Ishikawa (cell line): ENCODE measurements around the gene CHD8.

Experiments used
- CEBPB ChIP-seq: IDR thresholded peaks from 2 replicates; pipeline ENCODE4 v1.6.1; 2012
- CREB1 ChIP-seq: IDR thresholded peaks from 2 replicates; pipeline ENCODE4 v1.6.1; 2012; ENCODE audit warnings: low read depth
- EGR1 ChIP-seq: IDR thresholded peaks from 2 replicates; pipeline ENCODE4 v1.6.1; 2012
- EP300 ChIP-seq: IDR thresholded peaks from 2 replicates; pipeline ENCODE4 v1.6.1; 2012; ENCODE audit warnings: borderline replicate concordance
- FOXM1 ChIP-seq: IDR thresholded peaks from 2 replicates; pipeline ENCODE4 v1.6.1; 2012; ENCODE audit warnings: low read depth, borderline replicate concordance
- NFIC ChIP-seq: IDR thresholded peaks from 2 replicates; pipeline ENCODE4 v1.6.1; 2012
- RAD21 ChIP-seq: IDR thresholded peaks from 2 replicates; pipeline ENCODE4 v1.6.1; 2012; ENCODE audit warnings: low read depth
- REST ChIP-seq: IDR thresholded peaks from 2 replicates; pipeline ENCODE4 v1.6.1; 2012; ENCODE audit warnings: low read depth, mild to moderate bottlenecking
- TAF1 ChIP-seq: IDR thresholded peaks from 2 replicates; pipeline ENCODE4 v1.6.1; 2012; ENCODE audit warnings: low read depth, mild to moderate bottlenecking
- TCF12 ChIP-seq: IDR thresholded peaks from 2 replicates; pipeline ENCODE4 v1.6.1; 2012; ENCODE audit warnings: low read depth
- TEAD4 ChIP-seq: IDR thresholded peaks from 2 replicates; pipeline ENCODE4 v1.6.1; 2012
- USF1 ChIP-seq: IDR thresholded peaks from 2 replicates; pipeline ENCODE4 v1.6.1; 2012
- YY1 ChIP-seq: IDR thresholded peaks from 2 replicates; pipeline ENCODE4 v1.6.1; 2012; ENCODE audit warnings: low read depth
- ZBTB7A ChIP-seq: IDR thresholded peaks from 2 replicates; pipeline ENCODE4 v1.6.1; 2012; ENCODE audit warnings: low read depth
- TF ChIP-seq, protein P1 (sequence below): IDR thresholded peaks from 2 replicates; pipeline ENCODE4 v1.6.1; 2012

CHD8 gene

DNA sequence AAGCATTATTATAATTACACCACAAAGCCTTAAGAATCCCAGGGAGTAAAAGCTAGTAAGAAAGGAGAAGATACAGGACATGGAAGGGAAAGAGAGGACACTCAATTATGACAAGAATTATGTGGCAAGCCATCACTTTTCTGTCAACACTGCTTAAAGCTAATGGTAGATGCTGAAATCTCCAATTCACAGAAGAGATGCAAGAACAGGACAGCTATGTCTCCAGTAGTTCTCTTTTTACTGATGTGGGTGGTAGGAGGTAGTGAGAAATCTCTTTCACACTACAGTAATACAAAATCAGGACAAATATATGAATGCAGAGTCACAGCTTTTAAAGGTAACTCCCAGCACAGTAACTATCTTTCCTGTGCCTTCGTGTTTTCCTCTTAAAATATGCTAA, 29.2 kb downstream of the CHD8 start:
- TF ChIP-seq, protein P1, sequence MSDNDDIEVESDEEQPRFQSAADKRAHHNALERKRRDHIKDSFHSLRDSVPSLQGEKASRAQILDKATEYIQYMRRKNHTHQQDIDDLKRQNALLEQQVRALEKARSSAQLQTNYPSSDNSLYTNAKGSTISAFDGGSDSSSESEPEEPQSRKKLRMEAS, result no peak
- TF ChIP-seq CEBPB (no peak), USF1 (no peak), FOXM1 (no peak), ZBTB7A (no peak), EP300 (no peak), EGR1 (no peak), NFIC (no peak), TEAD4 (no peak), TCF12 (no peak), RAD21 (no peak), CREB1 (no peak), TAF1 (no peak), YY1 (no peak), REST (no peak)

- TF ChIP-seq USF1 (no peak), EP300 (no peak), ZBTB7A (no peak)
Measured at GRCh38 chr14:21419528-21419927, 36.4 kb downstream of the CHD8 start.

- TF ChIP-seq TAF1 (no peak), RAD21 (no peak), USF1 (no peak), NFIC (no peak), CREB1 (no peak), TEAD4 (no peak), CEBPB (no peak), REST (no peak)
Measured at GRCh38 chr14:21415329-21415728, 40.6 kb downstream of the CHD8 start.

DNA sequence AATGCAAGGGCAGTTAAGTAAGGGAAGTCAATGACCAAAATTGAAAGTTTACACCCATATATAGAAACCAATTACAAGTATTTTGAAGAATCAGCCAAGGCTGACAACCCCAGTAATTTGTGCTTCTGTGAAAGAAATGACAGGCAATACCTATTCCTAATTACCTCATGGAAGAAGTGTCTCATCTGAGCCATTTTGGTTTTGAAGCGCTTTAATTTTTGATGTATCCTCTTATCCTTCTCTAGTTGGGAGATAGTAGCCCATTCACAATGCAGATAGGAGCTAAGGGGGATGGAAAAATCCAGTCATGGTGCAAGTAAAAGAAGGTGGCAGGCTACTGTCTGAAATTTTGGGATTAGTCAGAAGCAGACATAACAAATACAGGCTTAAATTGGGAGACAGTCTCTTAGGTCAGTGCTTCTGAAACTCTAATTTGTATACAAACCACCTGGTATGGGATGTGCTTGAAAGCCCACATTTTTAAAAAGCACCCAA, 41.7 kb downstream of the CHD8 start:
- TF ChIP-seq TCF12, result no peak
- no peak for TF ChIP-seq RAD21
- no peak for TF ChIP-seq EGR1
- no peak for TF ChIP-seq CREB1
- no peak for TF ChIP-seq FOXM1
- no peak for TF ChIP-seq USF1
- no peak for TF ChIP-seq NFIC

GRCh38 chr14:21408147-21408546, 47.8 kb downstream of the CHD8 start:
- no peak for TF ChIP-seq FOXM1
- TF ChIP-seq REST, result no peak
- no peak for TF ChIP-seq ZBTB7A
- TF ChIP-seq NFIC, result no peak
- no peak for TF ChIP-seq USF1
- TF ChIP-seq TEAD4, result peak; percentile 25; the same call in 1 of the 2 replicates
